ENCODE data around the gene VRK2.
"Not testable (repeated sequence)": the region's sequence is repeated elsewhere in the genome, so short reads cannot be mapped to it uniquely, and the experiment has no call there.

VRK2 gene

DNA sequence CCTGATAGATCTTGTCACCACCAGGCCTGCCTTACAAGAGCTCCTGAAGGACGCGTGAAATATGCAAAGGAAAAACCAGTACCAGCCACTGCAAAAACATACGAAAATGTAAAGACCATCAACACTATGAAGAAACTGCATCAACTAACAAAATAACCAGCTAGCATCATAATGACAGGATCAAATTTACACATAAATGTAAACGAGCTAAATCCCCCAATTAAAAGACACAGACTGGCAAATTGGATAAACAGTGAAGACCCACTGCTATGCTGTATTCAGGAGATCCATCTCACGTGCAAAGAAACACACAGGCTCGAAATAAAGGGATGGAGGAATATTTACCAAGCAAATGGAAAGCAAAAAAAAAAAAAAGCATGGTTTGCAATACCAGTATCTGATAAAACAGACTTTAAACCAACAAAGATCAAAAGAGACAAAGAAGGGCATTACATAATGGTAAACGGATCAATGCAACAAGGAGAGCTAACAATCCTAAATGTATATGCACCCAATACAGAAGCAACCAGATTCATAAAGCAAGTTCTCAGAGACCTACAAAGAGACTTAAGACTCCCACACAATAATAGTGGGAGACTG, 123.8 kb downstream of the VRK2 start:
- DNase-seq, result not testable (repeated sequence)

- DNase-seq, result not testable (repeated sequence)
These were observed 125.2 kb downstream of the VRK2 start for GRCh38 chr2:58171831-58172230.

- not testable (repeated sequence) for DNase-seq
These were observed 130.6 kb downstream of the VRK2 start for GRCh38 chr2:58177187-58177586.

DNA sequence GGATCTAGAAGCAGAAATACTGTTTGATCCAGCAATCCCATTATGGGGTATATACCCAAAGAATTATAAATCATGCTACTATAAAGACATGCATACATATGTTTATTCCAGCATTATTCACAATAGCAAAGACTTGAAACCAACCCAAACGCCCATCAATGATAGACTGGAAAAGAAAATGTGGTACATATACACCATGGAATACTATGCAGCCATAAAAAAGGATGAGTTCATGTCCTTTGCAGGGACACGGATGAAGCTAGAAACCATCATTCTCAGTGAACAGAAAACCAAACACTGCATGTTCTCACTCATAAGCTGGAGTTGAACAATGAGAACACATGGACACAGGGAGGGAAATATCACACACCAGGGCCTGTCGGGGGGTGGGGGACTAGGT, 133.6 kb downstream of the VRK2 start:
- DNase-seq, result not testable (repeated sequence)

DNA sequence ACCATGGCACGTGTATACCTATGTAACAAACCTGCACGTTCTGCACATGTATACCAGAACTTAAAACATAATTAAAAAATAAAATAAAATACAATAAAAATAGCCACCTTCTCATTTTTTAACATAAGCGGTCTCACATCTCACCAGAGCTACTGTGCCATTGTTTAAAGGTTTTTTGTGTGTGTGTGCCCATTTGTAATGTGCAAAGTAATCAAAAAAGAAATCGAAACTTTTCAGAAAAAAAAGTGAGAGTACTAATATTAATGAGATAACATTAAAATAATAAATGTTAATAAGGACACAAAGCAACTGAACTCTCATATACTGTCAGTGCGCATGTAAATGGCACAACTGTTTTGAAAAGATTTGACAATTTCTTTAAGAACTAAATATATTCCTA, 134.0 kb downstream of the VRK2 start:
- no peak for DNase-seq

GRCh38 chr2:58182527-58182926, 135.9 kb downstream of the VRK2 start:
- DNase-seq, result no peak

- DNase-seq, result no peak
These were observed 139.9 kb downstream of the VRK2 start for GRCh38 chr2:58186501-58186900.

- not testable (repeated sequence) for DNase-seq
These were observed 140.4 kb downstream of the VRK2 start for GRCh38 chr2:58187022-58187421.

DNA sequence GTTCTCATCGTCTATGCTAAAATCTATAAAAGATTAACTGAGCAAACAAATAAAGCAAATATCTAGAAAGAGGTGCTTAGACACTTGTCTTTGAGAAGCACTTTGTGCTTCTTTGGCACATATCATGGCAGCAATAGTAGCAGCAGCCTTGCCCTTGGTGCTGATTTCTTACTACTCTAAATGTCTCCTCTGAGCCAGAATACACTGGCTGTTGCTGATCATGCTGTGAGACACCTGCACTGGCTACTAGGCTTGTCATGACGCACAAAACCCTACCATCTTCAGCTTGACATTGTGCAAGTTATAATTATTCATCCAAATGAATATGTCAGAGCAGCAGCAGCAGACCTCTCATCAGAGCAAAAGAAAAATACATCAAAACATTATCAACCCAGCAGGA, 147.9 kb downstream of the VRK2 start:
- no peak for DNase-seq

GRCh38 chr2:58195662-58196061, 149.1 kb downstream of the VRK2 start:
- peak; percentile 1 for DNase-seq

DNA sequence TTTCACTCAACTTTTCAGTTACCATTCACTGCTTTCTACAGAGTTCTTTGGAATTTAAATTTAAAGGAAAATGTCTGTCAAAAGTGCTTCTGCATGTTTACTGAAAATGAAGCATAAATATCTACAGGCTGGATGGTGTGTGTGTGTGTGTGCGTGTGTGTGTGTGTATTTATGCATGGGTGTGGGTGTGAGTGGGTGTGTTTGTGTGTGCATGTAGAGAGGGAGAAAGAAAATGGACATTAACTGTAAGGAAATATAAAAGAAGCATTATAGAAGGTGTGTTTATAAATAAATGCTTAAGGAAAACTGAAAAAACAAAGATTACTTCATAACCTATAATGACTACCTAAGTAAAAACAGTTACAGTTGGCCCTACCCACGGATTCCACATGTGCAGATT, 151.3 kb downstream of the VRK2 start:
- no peak for DNase-seq

GRCh38 chr2:58202404-58202803, 155.8 kb downstream of the VRK2 start:
- DNase-seq, result no peak

GRCh38 chr2:58203018-58203417, 156.4 kb downstream of the VRK2 start:
- DNase-seq, result no peak

GRCh38 chr2:58204195-58204959, 157.8 kb downstream of the VRK2 start:
- no peak for DNase-seq

DNA sequence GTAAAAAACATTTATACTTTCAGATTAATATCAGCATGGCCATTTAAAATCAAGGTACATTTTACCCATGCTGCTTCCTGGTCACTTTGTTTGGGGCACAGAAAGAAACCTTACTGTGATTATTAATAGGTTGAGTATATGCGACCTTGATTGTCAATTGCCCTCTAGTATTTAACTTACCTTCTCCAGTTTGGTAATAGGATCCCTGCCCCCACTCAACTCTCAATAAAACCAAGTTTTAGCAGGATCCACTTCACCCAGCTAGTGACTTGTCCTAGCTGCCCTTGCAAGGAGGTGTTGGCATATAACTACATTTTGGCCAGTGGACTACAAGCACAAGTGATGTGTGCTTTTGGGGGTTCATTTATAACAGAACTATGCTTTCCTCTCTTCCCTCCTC, 160.2 kb downstream of the VRK2 start:
- DNase-seq, result no peak

- DNase-seq, result no peak
These were observed 160.6 kb downstream of the VRK2 start for GRCh38 chr2:58207189-58207588.
